Measurements from ENCODE around the gene TRIM31.

TRIM31 gene

GRCh38 chr6:30154061-30154460, 41.2 kb upstream of the TRIM31 start:
- H3K4me3 ChIP-seq (ENCODE audit: low read depth, low read length): no peak overlapping the region
- TF ChIP-seq CTCF (conservative IDR thresholded peaks at IDR 0.05; ENCODE audit: low read depth, low read length): no peak
- no peak for DNase-seq (ENCODE audit: low read depth)

GRCh38 chr6:30152910-30153610, 40.2 kb upstream of the TRIM31 start:
- no peak overlapping the region for H3K4me3 ChIP-seq (ENCODE audit: low read depth, low read length)
- DNase-seq (ENCODE audit: low read depth): no peak
- no peak for TF ChIP-seq CTCF (conservative IDR thresholded peaks at IDR 0.05; ENCODE audit: low read depth, low read length)

GRCh38 chr6:30152016-30152673, 39.3 kb upstream of the TRIM31 start:
- TF ChIP-seq CTCF (conservative IDR thresholded peaks at IDR 0.05; ENCODE audit: low read depth, low read length): no peak
- H3K4me3 ChIP-seq (ENCODE audit: low read depth, low read length): no peak overlapping the region
- no peak for DNase-seq (ENCODE audit: low read depth)

- no peak for DNase-seq (ENCODE audit: low read depth)
- no peak for TF ChIP-seq CTCF (conservative IDR thresholded peaks at IDR 0.05; ENCODE audit: low read depth, low read length)
- H3K4me3 ChIP-seq (ENCODE audit: low read depth, low read length): no peak overlapping the region
Measured at GRCh38 chr6:30151580-30151979, 38.7 kb upstream of the TRIM31 start.

GRCh38 chr6:30150671-30151395, 37.9 kb upstream of the TRIM31 start:
- no peak for TF ChIP-seq CTCF (conservative IDR thresholded peaks at IDR 0.05; ENCODE audit: low read depth, low read length)
- no peak for DNase-seq (ENCODE audit: low read depth)
- H3K4me3 ChIP-seq (ENCODE audit: low read depth, low read length): no peak overlapping the region

GRCh38 chr6:30149858-30150550, 37.1 kb upstream of the TRIM31 start:
- DNase-seq (ENCODE audit: low read depth): no peak
- no peak overlapping the region for H3K4me3 ChIP-seq (ENCODE audit: low read depth, low read length)
- TF ChIP-seq CTCF (conservative IDR thresholded peaks at IDR 0.05; ENCODE audit: low read depth, low read length): no peak

Data from choroid plexus epithelial cell (primary cell).